ENCODE measurements around the gene ZNRD2.

Gene ZNRD2

DNA sequence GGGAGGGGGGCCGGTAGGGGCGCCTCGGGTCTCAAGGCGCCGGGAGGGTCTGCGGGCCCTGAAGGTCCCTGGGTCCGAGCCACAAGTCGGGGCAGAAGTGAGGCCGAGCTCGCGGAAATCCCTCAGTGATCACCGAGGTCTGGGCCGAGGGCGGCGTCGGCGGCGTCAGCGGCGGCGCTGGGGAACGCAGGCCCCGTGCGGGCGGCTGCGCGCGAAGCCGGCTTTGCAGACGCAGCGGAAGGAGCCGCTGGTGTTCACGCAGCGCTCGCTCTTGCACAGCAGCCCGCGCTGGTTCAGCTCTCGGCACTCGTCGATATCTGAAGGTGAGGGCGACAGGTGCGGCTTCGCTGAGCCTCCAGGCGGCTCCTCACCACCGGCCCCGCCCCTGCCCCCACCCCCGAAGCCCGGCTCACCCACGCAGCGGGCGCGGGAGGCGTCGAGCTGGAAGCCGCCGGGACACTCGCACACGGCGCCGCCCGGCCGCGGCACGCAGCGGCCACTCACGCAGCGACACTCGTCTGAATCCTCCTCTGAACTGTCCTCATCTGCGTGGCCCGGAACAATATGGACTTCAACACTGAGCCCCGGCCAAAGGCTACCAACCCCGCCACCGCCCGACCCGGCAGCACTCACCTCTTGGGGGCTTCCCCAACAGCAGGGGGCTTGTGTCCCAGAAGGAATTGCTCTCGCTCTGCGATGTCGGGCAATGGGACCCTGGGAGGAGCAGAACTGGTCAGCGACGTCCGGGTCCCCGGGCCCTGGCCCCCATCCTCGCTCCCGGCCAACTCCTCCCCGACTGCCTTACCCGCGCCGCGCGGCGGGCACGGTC lies 31.1 kb upstream of the ZNRD2 start:
- Histone ChIP-seq H3K27me3 (ENCODE audit: control insufficient read depth in 1 of 2, insufficient read depth in 2 of 2, low read length in 2 of 2) (no peaks in the 10 kb centered on the region), H3K36me3 (ENCODE audit: control insufficient read depth in 1 of 2, insufficient read depth in 2 of 2, low read length in 2 of 2) (peaks cover 3 to 41% of the 10 kb centered on the region in 2 donors), H3K9me3 (ENCODE audit: control insufficient read depth in 1 of 2, low read length in 2 of 2) (no peaks in the 10 kb centered on the region), H3K4me3 (ENCODE audit: low read depth in 1 of 2, low read length in 2 of 2) (peak overlapping the region; percentile 84 to 89), H3K27ac (ENCODE audit: low read depth, low read length) (peak overlapping the region; percentile 89), H3K9ac (ENCODE audit: low read depth in 1 of 2, low read length in 2 of 2) (peak overlapping the region in 1 of 2 donors; percentile 49), H3K4me1 (ENCODE audit: control insufficient read depth in 1 of 2, insufficient read depth in 2 of 2, low read length in 2 of 2) (peaks cover 12 to 17% of the 10 kb centered on the region in 2 donors)

DNA sequence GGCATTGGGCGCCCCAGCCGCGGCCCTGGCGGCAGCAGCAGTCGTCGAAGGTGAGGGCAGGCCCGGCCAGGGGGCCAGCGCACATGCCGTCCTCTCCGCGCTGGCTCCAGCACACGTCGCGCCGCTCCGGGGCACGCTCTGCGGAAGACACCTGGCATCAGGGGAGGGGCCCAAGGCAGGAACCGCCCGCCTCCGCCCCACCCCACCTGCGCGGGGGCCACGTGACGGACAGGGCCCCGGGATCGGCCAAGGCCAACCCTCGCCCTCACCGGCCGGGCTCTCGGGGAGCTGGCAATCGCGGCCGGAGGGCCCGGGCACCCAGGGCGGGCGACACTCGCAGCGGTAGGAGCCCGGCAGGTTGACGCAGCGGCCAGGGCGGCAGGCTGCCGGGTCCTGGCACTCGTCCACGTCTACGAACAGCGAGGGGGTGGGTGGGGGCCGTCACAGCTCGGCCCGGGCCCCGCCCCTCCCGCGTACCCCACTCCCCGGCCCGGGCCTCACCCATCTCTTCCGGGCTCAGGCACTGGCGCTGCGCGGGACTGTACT lies 30.5 kb upstream of the ZNRD2 start:
- Histone ChIP-seq H3K9ac (ENCODE audit: low read depth in 1 of 2, low read length in 2 of 2) (peak overlapping the region; percentile 49 to 74), H3K9me3 (ENCODE audit: control insufficient read depth in 1 of 2, low read length in 2 of 2) (no peaks in the 10 kb centered on the region), H3K4me1 (ENCODE audit: control insufficient read depth in 1 of 2, insufficient read depth in 2 of 2, low read length in 2 of 2) (peaks cover 12 to 17% of the 10 kb centered on the region in 2 donors), H3K27me3 (ENCODE audit: control insufficient read depth in 1 of 2, insufficient read depth in 2 of 2, low read length in 2 of 2) (no peaks in the 10 kb centered on the region), H3K36me3 (ENCODE audit: control insufficient read depth in 1 of 2, insufficient read depth in 2 of 2, low read length in 2 of 2) (peaks cover 3 to 41% of the 10 kb centered on the region in 2 donors), H3K4me3 (ENCODE audit: low read depth in 1 of 2, low read length in 2 of 2) (peak overlapping the region; percentile 84 to 89), H3K27ac (ENCODE audit: low read depth, low read length) (peak overlapping the region; percentile 89)

DNA sequence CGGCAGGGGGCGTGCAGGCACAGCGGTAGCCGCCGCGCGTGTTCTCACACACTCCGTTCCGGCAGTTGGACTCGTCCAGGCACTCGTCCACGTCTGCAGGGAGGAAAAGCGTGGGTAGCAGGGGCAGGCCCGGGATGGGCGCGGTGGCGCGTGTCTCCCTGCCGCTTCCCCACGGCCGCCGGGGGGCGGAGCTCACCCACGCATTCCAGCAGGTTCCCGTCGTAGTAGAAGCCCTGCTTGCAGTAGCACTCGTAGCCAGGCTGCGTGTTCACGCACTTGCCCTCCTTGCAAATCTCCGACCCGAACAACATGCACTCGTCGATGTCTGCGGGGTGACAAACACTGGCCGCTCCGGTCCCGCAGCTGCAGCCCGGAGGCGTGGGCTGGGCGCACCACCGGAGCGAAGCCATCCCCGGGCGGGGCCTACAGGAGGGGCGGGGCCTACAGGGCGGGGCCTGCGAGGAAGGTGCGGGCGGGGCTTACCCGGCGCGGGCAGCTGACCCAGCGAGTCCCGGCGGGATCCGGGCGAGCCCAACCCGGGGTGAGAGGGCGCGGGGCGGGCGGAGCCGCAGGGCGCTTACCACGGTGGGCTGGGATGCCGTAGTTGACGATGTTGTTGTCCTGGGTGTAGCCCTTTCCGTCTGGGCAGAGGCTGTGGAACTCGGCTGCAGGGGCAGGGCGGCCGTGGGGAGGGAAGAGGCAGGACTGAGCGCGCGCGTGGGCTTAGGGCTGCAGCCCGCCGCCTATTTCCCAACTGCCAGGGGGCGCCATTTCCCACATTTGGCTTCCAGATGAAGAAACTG lies 29.8 kb upstream of the ZNRD2 start:
- Histone ChIP-seq H3K4me1 (ENCODE audit: control insufficient read depth in 1 of 2, insufficient read depth in 2 of 2, low read length in 2 of 2) (peaks cover 17 to 22% of the 10 kb centered on the region in 2 donors), H3K27ac (ENCODE audit: low read depth, low read length) (peak overlapping the region; percentile 89), H3K27me3 (ENCODE audit: control insufficient read depth in 1 of 2, insufficient read depth in 2 of 2, low read length in 2 of 2) (no peaks in the 10 kb centered on the region), H3K9ac (ENCODE audit: low read depth in 1 of 2, low read length in 2 of 2) (peak overlapping the region; percentile 61 to 74), H3K36me3 (ENCODE audit: control insufficient read depth in 1 of 2, insufficient read depth in 2 of 2, low read length in 2 of 2) (peaks cover 3 to 35% of the 10 kb centered on the region in 2 donors), H3K4me3 (ENCODE audit: low read depth in 1 of 2, low read length in 2 of 2) (peak overlapping the region; percentile 84 to 89), H3K9me3 (ENCODE audit: control insufficient read depth in 1 of 2, low read length in 2 of 2) (no peaks in the 10 kb centered on the region)

DNA sequence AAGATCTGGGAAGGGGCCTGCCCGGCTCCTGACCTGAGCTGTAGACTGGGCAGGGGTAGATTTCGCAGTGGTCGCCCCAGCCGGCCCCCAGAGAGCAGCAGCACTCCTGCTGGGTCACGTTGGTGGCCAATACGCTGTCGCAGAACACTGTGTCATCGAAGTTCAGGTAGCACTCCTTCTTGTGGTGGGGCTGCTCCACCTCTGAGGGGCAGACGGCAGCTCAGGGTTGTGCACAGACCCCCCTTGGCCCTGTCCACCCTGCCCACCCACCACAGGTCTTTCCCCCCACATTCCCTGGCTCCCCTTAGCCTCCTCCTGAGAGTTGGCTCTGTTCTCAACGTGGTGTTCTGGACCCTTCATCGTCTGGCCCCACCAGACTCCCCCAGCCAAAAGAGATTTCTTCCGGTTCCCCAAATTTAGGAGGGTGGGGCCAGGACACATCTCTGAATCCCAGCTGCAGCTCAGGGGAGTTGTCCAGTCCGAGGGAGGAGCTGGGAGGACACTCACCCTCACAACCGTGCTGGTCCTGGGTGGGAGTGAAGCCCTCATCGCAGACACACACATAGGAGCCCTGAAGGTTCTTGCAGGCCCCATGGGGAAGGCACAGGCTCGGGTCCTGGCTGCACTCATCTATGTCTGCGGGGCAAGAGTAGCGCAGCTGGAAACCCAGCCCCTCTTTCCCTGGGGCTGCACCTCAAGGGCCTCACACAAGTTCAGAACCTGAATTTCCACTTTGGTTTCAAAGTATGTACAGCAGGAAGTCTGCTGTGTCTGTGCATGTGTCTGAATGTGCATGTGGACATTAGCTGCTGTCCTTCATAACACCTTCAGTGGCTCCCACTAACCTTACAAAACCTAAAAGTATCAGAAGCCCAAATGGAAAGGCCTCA lies 28.9 kb upstream of the ZNRD2 start:
- Histone ChIP-seq H3K4me3 (ENCODE audit: low read depth in 1 of 2, low read length in 2 of 2) (peak overlapping the region; percentile 84 to 89), H3K36me3 (ENCODE audit: control insufficient read depth in 1 of 2, insufficient read depth in 2 of 2, low read length in 2 of 2) (peaks cover 3 to 27% of the 10 kb centered on the region in 2 donors), H3K9ac (ENCODE audit: low read depth in 1 of 2, low read length in 2 of 2) (peak overlapping the region; percentile 61 to 74), H3K4me1 (ENCODE audit: control insufficient read depth in 1 of 2, insufficient read depth in 2 of 2, low read length in 2 of 2) (peaks cover 25 to 29% of the 10 kb centered on the region in 2 donors), H3K27ac (ENCODE audit: low read depth, low read length) (peak overlapping the region; percentile 89), H3K9me3 (ENCODE audit: control insufficient read depth in 1 of 2, low read length in 2 of 2) (no peaks in the 10 kb centered on the region), H3K27me3 (ENCODE audit: control insufficient read depth in 1 of 2, insufficient read depth in 2 of 2, low read length in 2 of 2) (no peaks in the 10 kb centered on the region)

DNA sequence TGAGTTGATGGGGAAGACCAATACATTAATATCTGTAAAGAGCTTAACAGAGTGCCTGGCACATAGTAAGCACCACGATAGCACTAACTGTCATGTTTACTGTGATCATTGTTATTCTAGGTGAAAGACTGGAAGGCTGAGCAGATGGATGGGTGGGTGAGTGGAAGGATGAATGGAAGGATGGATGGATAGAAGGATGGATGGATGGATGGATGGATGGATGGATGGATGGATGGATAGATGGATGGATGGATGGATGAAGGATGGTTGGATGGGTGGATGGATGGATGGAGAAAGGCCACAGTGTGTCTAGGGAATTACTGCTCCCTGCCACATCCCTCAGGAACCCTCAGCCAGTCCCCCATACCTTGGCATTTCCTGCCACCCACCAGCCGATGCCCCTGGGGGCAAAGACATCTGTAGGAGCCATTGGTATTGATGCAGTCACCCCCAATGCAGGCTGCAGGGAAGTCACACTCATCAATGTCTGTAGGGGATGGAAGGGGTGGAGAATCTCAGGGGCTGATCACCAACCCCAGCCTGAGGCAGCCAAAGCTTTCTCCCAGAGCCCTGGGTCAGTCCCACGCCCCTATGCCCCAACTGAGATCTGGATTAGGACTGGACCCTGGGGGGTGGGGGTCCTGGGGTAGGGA lies 27.4 kb upstream of the ZNRD2 start:
- Histone ChIP-seq H3K27ac (ENCODE audit: low read depth, low read length) (no peak overlapping the region), H3K4me3 (ENCODE audit: low read depth in 1 of 2, low read length in 2 of 2) (no peak overlapping the region), H3K9me3 (ENCODE audit: control insufficient read depth in 1 of 2, low read length in 2 of 2) (no peaks in the 10 kb centered on the region), H3K36me3 (ENCODE audit: control insufficient read depth in 1 of 2, insufficient read depth in 2 of 2, low read length in 2 of 2) (peaks cover 2 to 13% of the 10 kb centered on the region in 2 donors), H3K27me3 (ENCODE audit: control insufficient read depth in 1 of 2, insufficient read depth in 2 of 2, low read length in 2 of 2) (no peaks in the 10 kb centered on the region), H3K4me1 (ENCODE audit: control insufficient read depth in 1 of 2, insufficient read depth in 2 of 2, low read length in 2 of 2) (peaks cover 25 to 29% of the 10 kb centered on the region in 2 donors), H3K9ac (ENCODE audit: low read depth in 1 of 2, low read length in 2 of 2) (no peak overlapping the region)

DNA sequence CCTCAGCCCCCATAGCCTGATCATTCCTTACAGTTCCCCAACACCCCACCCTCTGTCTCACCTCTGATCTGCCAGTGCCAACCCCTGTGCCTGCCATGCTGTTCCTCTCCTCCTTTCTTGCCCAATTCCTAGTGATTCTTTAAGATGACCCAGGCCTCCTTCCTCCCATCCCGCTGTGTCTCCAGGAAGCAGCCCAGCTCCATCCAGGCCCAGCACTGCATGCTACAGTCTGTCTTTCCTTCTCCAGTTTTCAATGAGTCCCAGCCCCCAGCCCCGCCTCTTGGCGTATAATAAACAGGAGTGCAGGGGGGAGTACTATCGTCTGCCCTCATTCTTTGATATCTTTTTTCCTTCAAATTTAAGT lies 24.4 kb upstream of the ZNRD2 start:
- peaks cover 0 to 6% of the 10 kb centered on the region in 2 donors for H3K36me3 ChIP-seq (ENCODE audit: control insufficient read depth in 1 of 2, insufficient read depth in 2 of 2, low read length in 2 of 2)
- no peaks in the 10 kb centered on the region for H3K27me3 ChIP-seq (ENCODE audit: control insufficient read depth in 1 of 2, insufficient read depth in 2 of 2, low read length in 2 of 2)
- H3K27ac ChIP-seq (ENCODE audit: low read depth, low read length), result peak overlapping the region; percentile 68
- no peaks in the 10 kb centered on the region for H3K9me3 ChIP-seq (ENCODE audit: control insufficient read depth in 1 of 2, low read length in 2 of 2)
- H3K9ac ChIP-seq (ENCODE audit: low read depth in 1 of 2, low read length in 2 of 2), result peak overlapping the region; percentile 67 to 72
- peaks cover 24 to 25% of the 10 kb centered on the region in 2 donors for H3K4me1 ChIP-seq (ENCODE audit: control insufficient read depth in 1 of 2, insufficient read depth in 2 of 2, low read length in 2 of 2)
- peak overlapping the region; percentile 70 to 76 for H3K4me3 ChIP-seq (ENCODE audit: low read depth in 1 of 2, low read length in 2 of 2)

DNA sequence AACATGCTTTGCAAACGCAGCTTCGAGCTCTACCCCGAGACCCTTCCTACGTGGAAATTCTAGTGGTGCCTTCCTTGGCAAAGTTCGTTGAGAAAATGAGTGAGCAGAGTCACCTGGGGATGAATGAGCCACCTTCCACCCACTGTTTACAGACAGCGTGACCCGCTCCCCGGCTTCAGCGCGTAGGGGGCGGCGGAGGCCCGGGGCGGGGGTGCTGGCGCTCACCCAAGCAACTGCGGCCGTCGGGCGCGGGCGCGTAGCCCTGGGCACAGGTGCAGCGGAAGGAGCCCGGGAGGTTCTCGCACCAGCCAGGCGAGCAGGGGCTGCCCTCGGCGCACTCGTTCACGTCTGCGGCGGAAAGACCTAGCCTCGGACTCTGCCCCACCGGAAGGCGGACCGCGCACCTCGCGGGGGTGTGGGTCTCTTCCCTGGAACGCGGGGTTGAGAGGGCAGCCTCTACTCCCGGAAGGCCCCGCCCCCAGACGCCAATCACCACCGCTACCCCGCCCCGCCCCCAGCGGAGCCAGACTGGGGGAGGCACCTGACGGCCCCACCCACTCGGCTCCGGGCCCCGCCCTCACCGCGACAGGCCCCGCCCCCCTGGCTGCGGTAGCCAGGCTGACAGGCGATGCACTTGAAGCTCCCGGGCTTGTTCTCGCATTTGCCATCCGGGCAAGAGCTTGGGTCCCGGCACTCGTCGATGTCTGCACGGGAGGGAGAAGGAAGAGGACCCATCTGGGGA lies 23.9 kb upstream of the ZNRD2 start:
- Histone ChIP-seq H3K4me3 (ENCODE audit: low read depth in 1 of 2, low read length in 2 of 2) (peak overlapping the region; percentile 70 to 76), H3K36me3 (ENCODE audit: control insufficient read depth in 1 of 2, insufficient read depth in 2 of 2, low read length in 2 of 2) (peaks cover 0 to 6% of the 10 kb centered on the region in 2 donors), H3K27me3 (ENCODE audit: control insufficient read depth in 1 of 2, insufficient read depth in 2 of 2, low read length in 2 of 2) (no peaks in the 10 kb centered on the region), H3K9ac (ENCODE audit: low read depth in 1 of 2, low read length in 2 of 2) (peak overlapping the region; percentile 67 to 72), H3K4me1 (ENCODE audit: control insufficient read depth in 1 of 2, insufficient read depth in 2 of 2, low read length in 2 of 2) (peaks cover 22 to 25% of the 10 kb centered on the region in 2 donors), H3K27ac (ENCODE audit: low read depth, low read length) (peak overlapping the region; percentile 68), H3K9me3 (ENCODE audit: control insufficient read depth in 1 of 2, low read length in 2 of 2) (no peaks in the 10 kb centered on the region)

DNA sequence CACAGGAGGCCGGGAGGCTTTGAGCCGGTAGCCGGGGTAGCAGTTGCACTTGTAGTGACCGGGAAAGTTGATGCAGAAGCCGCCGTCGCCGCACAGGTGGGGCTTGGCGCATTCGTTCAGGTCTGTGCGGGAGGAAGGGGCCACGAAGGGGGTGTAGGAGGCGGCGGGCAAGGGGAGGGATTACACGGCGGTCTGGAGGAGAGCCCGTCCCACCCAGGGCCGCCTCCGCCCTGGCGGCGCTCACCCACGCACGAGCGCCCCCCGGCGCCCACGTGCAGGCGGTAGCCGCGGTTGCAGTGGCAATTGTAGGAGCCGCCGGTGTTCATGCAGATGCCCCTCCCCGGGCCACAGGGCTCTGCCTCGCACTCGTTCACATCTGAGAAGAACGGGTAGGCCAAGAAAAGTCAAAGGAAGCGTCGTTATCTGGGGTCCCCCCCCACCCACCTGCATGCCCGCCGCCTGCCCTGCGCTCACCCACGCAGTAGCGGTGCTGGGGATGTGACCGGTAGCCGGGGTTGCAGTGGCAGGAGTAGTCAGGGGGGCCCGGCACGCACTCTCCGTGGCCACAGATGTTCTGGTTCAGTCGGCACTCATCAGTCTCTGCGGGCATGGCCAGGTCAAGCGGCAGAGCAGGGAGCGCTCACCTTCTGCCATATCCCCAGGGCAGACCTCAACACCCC lies 22.7 kb upstream of the ZNRD2 start:
- no peak overlapping the region for H3K9ac ChIP-seq (ENCODE audit: low read depth in 1 of 2, low read length in 2 of 2)
- H3K4me1 ChIP-seq (ENCODE audit: control insufficient read depth in 1 of 2, insufficient read depth in 2 of 2, low read length in 2 of 2), result peaks cover 28 to 29% of the 10 kb centered on the region in 2 donors
- H3K27me3 ChIP-seq (ENCODE audit: control insufficient read depth in 1 of 2, insufficient read depth in 2 of 2, low read length in 2 of 2), result no peaks in the 10 kb centered on the region
- H3K27ac ChIP-seq (ENCODE audit: low read depth, low read length), result no peak overlapping the region
- peaks cover 0 to 5% of the 10 kb centered on the region in 2 donors for H3K36me3 ChIP-seq (ENCODE audit: control insufficient read depth in 1 of 2, insufficient read depth in 2 of 2, low read length in 2 of 2)
- H3K4me3 ChIP-seq (ENCODE audit: low read depth in 1 of 2, low read length in 2 of 2), result no peak overlapping the region
- no peaks in the 10 kb centered on the region for H3K9me3 ChIP-seq (ENCODE audit: control insufficient read depth in 1 of 2, low read length in 2 of 2)

Measured in duodenal mucosa (tissue), 2 donors.